K562 (cell line): ENCODE data around the gene IFRD1. TPM values are rescaled to one million over a fixed set of nuclear protein-coding genes. Genes with fewer than 3 reads are reported as not detected.

Experiments used
- ATAC-seq: fragments of 200-7000 bp; cut with Tn5 transposase; 3 replicates; pipeline ENCODE4 v1.9.1; 2020; ENCODE audit warnings: moderate library complexity
- BruUV-seq: library from RNA; stranded (reverse); fragments of 400-500 nt; replicated peaks from 2 replicates; lab custom pipeline; 2021; lab: Mats Ljungman, UMichigan
- CTCF ChIA-PET: fragments of 300-600 bp; formaldehyde crosslinking; extraction: SDS; loops from one replicate; lab custom pipeline; 2021; ENCODE audit warnings: low intra/inter-chr PET ratio; lab: Yijun Ruan, JAX
- POLR2A ChIA-PET: fragments of 300-600, 350-650 bp; sonication (Branson Sonifier 250); formaldehyde crosslinking; extraction: SDS; loops from one replicate; lab custom pipeline; 2021; ENCODE audit warnings: antibody characterized with exemption, inconsistent platforms; lab: Yijun Ruan, JAX
- DNase-seq, 4 experiments: peaks; one replicate each; pipeline versions ENCODE4 v3.0.0 to v3.0.0-alpha.2; 2011 to 2018; ENCODE audit warnings: low spot score in 3 of 4, mixed read lengths in 3 of 4; ENCODE audit errors: extremely low read depth in 1 of 4
- FAIRE-seq: peaks from 2 replicates; lab custom pipeline; 2011; peaks lifted over from hg19 to GRCh38; lab: Jason Lieb, UNC
- H2AFZ ChIP-seq: 2 replicates; pipeline ENCODE4 v1.6.0; 2011; ENCODE audit warnings: low read depth, low read length, control low read depth, inconsistent platforms
- H3K27ac ChIP-seq: fragments of 200-600 bp; 3 replicates; pipeline ENCODE4 v1.8.0; 2011; ENCODE audit warnings: low read depth, mild to moderate bottlenecking, control low read depth, inconsistent platforms, low read length, moderate library complexity, mixed read lengths; ENCODE audit errors: extremely low read depth
- H3K27me3 ChIP-seq, 2 experiments: fragments of 300-600 bp in 1 of 2; 2 replicates in 1 of 2; 3 replicates in 1 of 2; pipeline versions ENCODE4 v1.6.0 to v1.8.0; 2011; ENCODE audit warnings: inconsistent platforms in 2 of 2, low read length in 2 of 2, mild to moderate bottlenecking in 1 of 2, mixed read lengths in 1 of 2, moderate library complexity in 1 of 2; ENCODE audit not compliant: control insufficient read depth in 2 of 2, insufficient read depth in 2 of 2
- H3K36me3 ChIP-seq: fragments of 300-600 bp; 3 replicates; pipeline ENCODE4 v1.8.0; 2011; ENCODE audit warnings: mild to moderate bottlenecking, low read length, inconsistent platforms; ENCODE audit not compliant: control insufficient read depth, insufficient read depth
- H3K4me1 ChIP-seq, 2 experiments: fragments of 200-600 bp in 1 of 2; replicated peaks in 1 of 2; 2 replicates in 1 of 2; 3 replicates in 1 of 2; pipeline versions ENCODE4 v1.5.1 to v1.8.0; 2011; ENCODE audit warnings: inconsistent platforms in 2 of 2, low read length in 2 of 2, mild to moderate bottlenecking in 1 of 2, mixed read lengths in 1 of 2, moderate library complexity in 1 of 2; ENCODE audit not compliant: control insufficient read depth in 2 of 2, insufficient read depth in 2 of 2
- H3K4me2 ChIP-seq: 2 replicates; pipeline ENCODE4 v1.6.1; 2011; ENCODE audit warnings: low read length, control low read depth, inconsistent platforms, mixed read lengths; ENCODE audit not compliant: insufficient read depth
- H3K4me3 ChIP-seq: fragments of 200-600 bp; sonication (generic), shearing (Covaris generic); 2 replicates; pipeline ENCODE4 v1.5.1; 2016; ENCODE audit warnings: control low read depth, inconsistent platforms
- H3K79me2 ChIP-seq: fragments of 200-600 bp; 3 replicates; pipeline ENCODE4 v1.8.0; 2011; ENCODE audit warnings: low read length, inconsistent platforms; ENCODE audit not compliant: control insufficient read depth, insufficient read depth
- H3K9ac ChIP-seq, 2 experiments: 2 replicates each; pipeline versions ENCODE4 v1.6.0 to v1.6.1; 2011; ENCODE audit warnings: low read depth in 2 of 2, low read length in 2 of 2, control low read depth in 1 of 2, inconsistent platforms in 1 of 2, mild to moderate bottlenecking in 1 of 2, mixed read lengths in 1 of 2; ENCODE audit not compliant: insufficient read depth in 1 of 2
- H3K9me1 ChIP-seq: one replicate; pipeline ENCODE4 v1.6.0; 2011; ENCODE audit warnings: inconsistent platforms, mild to moderate bottlenecking, low read length, moderate library complexity; ENCODE audit not compliant: control insufficient read depth, insufficient read depth
- H3K9me3 ChIP-seq: replicated peaks from 2 replicates; pipeline ENCODE4 v1.5.1; 2011; ENCODE audit warnings: low read depth, low read length, inconsistent platforms; ENCODE audit not compliant: control insufficient read depth, insufficient read depth
- H4K20me1 ChIP-seq: replicated peaks from 2 replicates; pipeline ENCODE4 v1.6.1; 2011; ENCODE audit warnings: low read length, inconsistent platforms, mixed read lengths; ENCODE audit not compliant: control insufficient read depth, insufficient read depth
- C11orf30 ChIP-seq: fragments of 450-650 bp; IDR thresholded peaks from 2 replicates; pipeline ENCODE4 v1.6.1; 2016; ENCODE audit warnings: low read depth, mild to moderate bottlenecking
- CAMTA2 ChIP-seq: fragments of 250-450 bp; sonication (Bioruptor Pico); conservative IDR thresholded peaks from 2 replicates; pipeline ENCODE4 v1.5.1; 2022
- CBX5 ChIP-seq: IDR thresholded peaks from 2 replicates; pipeline ENCODE4 v1.6.1; 2014; ENCODE audit warnings: low read depth, borderline replicate concordance
- FOXJ3 ChIP-seq: sonication (generic); formaldehyde crosslinking; IDR thresholded peaks from 2 replicates; pipeline ENCODE4 v1.4.0; 2020; ENCODE audit warnings: mild to moderate bottlenecking, missing genetic modification reagents
- ILF3 ChIP-seq: fragments of 450-650 bp; IDR thresholded peaks from 2 replicates; pipeline ENCODE4 v1.6.1; 2018; ENCODE audit warnings: antibody characterized with exemption, mild to moderate bottlenecking, moderate library complexity, borderline replicate concordance
- PREB ChIP-seq: sonication (generic); formaldehyde crosslinking; IDR thresholded peaks from 2 replicates; pipeline ENCODE4 v1.8.1; 2023; ENCODE audit warnings: mild to moderate bottlenecking, missing genetic modification reagents
- SMARCC2 ChIP-seq: fragments of 450-650 bp; IDR thresholded peaks from 2 replicates; pipeline ENCODE4 v1.6.1; 2017; ENCODE audit warnings: antibody characterized with exemption, moderate library complexity, mild to moderate bottlenecking, low read depth
- SRSF3 ChIP-seq: fragments of 200-400 bp; formaldehyde crosslinking; IDR thresholded peaks from 2 replicates; pipeline ENCODE4 v1.6.1; 2016; ENCODE audit warnings: mild to moderate bottlenecking, low read length, moderate library complexity; ENCODE audit not compliant: insufficient read depth
- TCF7L2 ChIP-seq: fragments of 150-350 bp; IDR thresholded peaks from 2 replicates; pipeline ENCODE4 v1.6.1; 2016; ENCODE audit warnings: low read depth, mild to moderate bottlenecking, low read length, moderate library complexity
- TFE3 ChIP-seq: fragments of 450-650 bp; formaldehyde crosslinking; IDR thresholded peaks from 2 replicates; pipeline ENCODE4 v1.4.0; 2020; ENCODE audit warnings: mild to moderate bottlenecking, mixed read lengths
- TSC22D4 ChIP-seq: fragments of 450-650 bp; IDR thresholded peaks from 2 replicates; pipeline ENCODE4 v1.6.1; 2016; ENCODE audit warnings: missing genetic modification characterization, missing biosample characterization, control low read depth
- ZBTB33 ChIP-seq: sonication (generic); formaldehyde crosslinking; IDR thresholded peaks from 2 replicates; pipeline ENCODE4 v1.8.1; 2023; ENCODE audit warnings: mild to moderate bottlenecking, missing genetic modification reagents
- WGBS: fragments of 100-300 bp; shearing (Covaris generic); methylation state at CpG from one replicate; pipeline ENCODE4 v1.1.6; 2016; ENCODE audit warnings: low coverage, mixed read lengths; ENCODE audit not compliant: insufficient coverage; ENCODE audit errors: missing lambda C conversion rate; 5-methylcytosine and 5-hydroxymethylcytosine counted together
- in situ Hi-C: fragments of 300-500 bp; cut with MboI; formaldehyde crosslinking; loops from 4 replicates; pipeline ENCODE4 v1.15.0; 2018; ENCODE audit warnings: inconsistent platforms, mixed read lengths
- intact Hi-C: fragments of 100-400 bp; cut with micrococcal nuclease; formaldehyde crosslinking; loops from 2 replicates; pipeline ENCODE4 v1.14.2; 2022
- polyA plus RNA-seq, 8 experiments: library from polyadenylated mRNA; depleted of rRNA in 4 of 8; stranded (reverse) in 5 of 8; unstranded in 3 of 8; fragments of >200 nt; fragmentation: Nextera tagmentation in 2 of 8; fragmentation: Illumina TruSeq in 1 of 8; extraction: Ambion mirVana in 2 of 8; extraction: Trizol in 1 of 8; gene quantifications; 2 replicates each; pipeline versions ENCODE4 v1.2.1 to v1.2.3, GENCODE V29; 2011 to 2014; ENCODE audit warnings: inconsistent platforms in 1 of 8, missing spikeins in 1 of 8
- total RNA-seq, 7 experiments: library from RNA; depleted of rRNA in 6 of 7; stranded (reverse); fragments of >200 nt in 6 of 7; fragmentation: Illumina TruSeq in 2 of 7; extraction: Trizol in 2 of 7; gene quantifications; 2 replicates each; pipeline versions ENCODE4 v1.2.1 to v1.2.3, GENCODE V29; 2011 to 2021; ENCODE audit warnings: low replicate concordance in 1 of 7

IFRD1 gene
- total and polyA plus RNA-seq, 9 of the 15 experiments (the other 6 are each of a cell fraction or from before 2014, with no cell fraction given) = 27.6 to 81.8 (median 68.1) TPM

- WGBS = 0% methylated on average over 3 of the region's 3 CpGs
- H3K4me1 ChIP-seq = no peaks in the 10 kb centered on the region
- H3K36me3 ChIP-seq = no peaks in the 10 kb centered on the region
- DNase-seq (no peak), ATAC-seq (no peak), FAIRE-seq (no peak)
- no peak overlapping the region for H3K4me3 ChIP-seq
- H3K4me2 ChIP-seq = no peak overlapping the region
- CTCF ChIA-PET = no interaction called here
- H3K79me2 ChIP-seq = no peaks in the 10 kb centered on the region
- TF ChIP-seq TFE3 (CRISPR knock-in tag) (no peak), TCF7L2 (no peak)
- no peak overlapping the region for H3K27ac ChIP-seq
- no TSS peak for BruUV-seq
- no peak overlapping the region for H3K9ac ChIP-seq
- intact Hi-C loops = no loop called here
- in situ Hi-C loops = no loop called here
- H3K27me3 ChIP-seq = peaks cover 39 to 51% of the 10 kb centered on the region in 2 experiments
- no peak overlapping the region for H2AFZ ChIP-seq
- H3K9me3 ChIP-seq = no peaks in the 10 kb centered on the region
- H4K20me1 ChIP-seq = no peaks in the 10 kb centered on the region
- POLR2A ChIA-PET = no interaction called here
- no peaks in the 10 kb centered on the region for H3K9me1 ChIP-seq
Measured at GRCh38 chr7:112521942-112522341, 71.7 kb downstream of the IFRD1 start.

- DNase-seq (no peak), ATAC-seq (no peak), FAIRE-seq (no peak)
- no peaks in the 10 kb centered on the region for H3K9me3 ChIP-seq
- ChIA-PET POLR2A (no interaction called here), CTCF (no interaction called here)
- H3K27me3 ChIP-seq = peaks cover 24 to 39% of the 10 kb centered on the region in 2 experiments
- no peak overlapping the region for H3K27ac ChIP-seq
- H3K9ac ChIP-seq = no peak overlapping the region
- in situ Hi-C loops (no loop called here), intact Hi-C loops (no loop called here)
- BruUV-seq = no TSS peak
- H2AFZ ChIP-seq = no peak overlapping the region
- no peaks in the 10 kb centered on the region for H3K4me1 ChIP-seq
- H3K9me1 ChIP-seq = no peaks in the 10 kb centered on the region
- no peak overlapping the region for H3K4me2 ChIP-seq
- no peaks in the 10 kb centered on the region for H3K79me2 ChIP-seq
- no peak overlapping the region for H3K4me3 ChIP-seq
- no peaks in the 10 kb centered on the region for H3K36me3 ChIP-seq
- H4K20me1 ChIP-seq = no peaks in the 10 kb centered on the region
- WGBS = 0% methylated on average over 2 of the region's 2 CpGs
- TF ChIP-seq CAMTA2 (CRISPR knock-in tag) (no peak), C11orf30 (no peak), TSC22D4 (tag) (no peak), ZBTB33 (CRISPR knock-in tag) (no peak), SMARCC2 (no peak), PREB (no peak), SRSF3 (no peak), CBX5 (no peak), ILF3 (no peak), FOXJ3 (CRISPR knock-in tag) (no peak)
Measured at GRCh38 chr7:112523871-112524270, 73.6 kb downstream of the IFRD1 start.
